Right renal pelvis (tissue), 4 donors: ENCODE measurements around the gene ADM2. TPM values are rescaled to one million over a fixed set of nuclear protein-coding genes. Genes with fewer than 3 reads are reported as not detected.

Source experiments
- DNase-seq, 4 donors: peaks; one replicate each; pipeline ENCODE4 v3.0.0-alpha.2; 2013; ENCODE audit warnings: low read depth in 4 of 4, low spot score in 3 of 4, missing footprints in 1 of 4
- polyA plus RNA-seq, 4 donors: library from polyadenylated mRNA; unstranded; fragments of 120-200 nt; gene quantifications; one replicate each; pipeline ENCODE4 v1.2.1, GENCODE V29; 2013; ENCODE audit not compliant: insufficient read length in 4 of 4

Gene ADM2
- polyA plus RNA-seq, 4 donors: 4.1 to 6.8 (median 5.4) TPM

DNA sequence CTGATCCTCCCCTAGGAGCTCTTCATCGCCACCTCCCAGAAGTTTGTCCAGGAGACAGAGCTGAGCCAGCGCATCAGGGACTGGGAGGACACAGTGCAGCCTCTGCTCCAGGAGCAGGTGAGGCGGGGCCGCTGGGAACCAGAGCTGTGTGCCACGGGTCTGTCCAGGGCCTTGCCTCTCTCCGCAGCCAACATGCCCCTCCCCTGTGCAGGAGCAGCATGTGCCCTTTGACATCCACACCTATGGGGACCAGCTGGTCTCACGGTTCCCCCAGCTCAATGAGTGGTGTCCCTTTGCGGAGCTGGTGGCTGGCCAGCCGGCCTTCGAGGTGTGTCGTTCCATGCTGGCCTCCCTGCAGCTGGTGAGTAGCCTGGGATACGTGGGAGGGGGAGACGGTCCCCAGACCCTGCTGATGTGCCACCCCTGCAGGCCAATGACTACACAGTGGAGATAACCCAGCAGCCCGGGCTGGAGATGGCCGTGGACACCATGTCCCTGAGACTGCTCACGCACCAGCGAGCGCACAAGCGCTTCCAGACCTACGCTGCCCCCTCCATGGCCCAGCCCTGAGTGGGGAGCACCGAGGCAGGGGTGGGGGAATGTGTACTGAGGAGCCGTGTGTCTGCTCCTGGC is 41.6 kb downstream of the ADM2 start:
- DNase-seq: no peak

- DNase-seq: no peak
Observed at GRCh38 chr22:50523458-50523805, 42.1 kb downstream of the ADM2 start.

DNA sequence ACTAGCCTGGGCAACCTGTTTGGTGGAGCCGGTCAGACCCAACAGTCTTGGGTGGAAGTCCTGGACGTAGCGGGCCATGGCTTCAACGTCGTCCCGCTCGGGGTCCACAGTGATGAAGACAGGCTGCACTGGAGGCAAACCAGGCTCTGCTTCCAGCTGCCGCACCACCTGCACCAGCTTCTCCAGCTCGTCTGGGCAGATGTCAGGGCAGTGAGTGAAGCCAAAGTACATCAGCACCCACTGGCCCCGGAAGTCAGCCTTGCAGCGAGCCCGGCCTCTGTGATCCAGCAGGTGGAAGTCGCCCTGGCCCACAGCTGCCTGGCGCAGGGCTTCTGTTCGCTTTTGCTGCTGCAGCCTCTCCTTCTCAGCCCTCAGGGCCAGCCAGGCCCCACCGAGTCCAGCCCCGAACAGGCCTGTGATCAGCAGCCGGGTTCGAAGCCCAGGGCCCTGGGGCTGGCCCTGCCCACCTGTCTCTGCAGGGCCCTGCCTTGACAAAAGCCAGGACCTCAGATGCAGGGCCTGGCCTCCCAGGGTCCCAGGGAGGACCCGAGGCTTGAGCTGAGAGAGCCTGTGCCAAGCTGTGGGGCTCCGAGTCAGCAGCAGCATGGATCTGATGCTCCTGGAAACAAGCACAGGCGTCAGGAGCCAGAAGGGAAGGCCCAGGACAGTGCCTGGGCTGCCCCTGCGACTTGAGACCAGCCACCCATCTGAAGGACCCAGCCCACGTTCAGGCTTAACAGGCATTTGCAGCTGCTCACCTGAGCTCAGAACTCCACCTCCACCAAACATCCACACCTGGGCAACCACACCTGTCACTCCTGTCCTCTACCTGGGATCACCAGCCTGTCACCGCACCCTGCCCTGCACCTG is 42.7 kb downstream of the ADM2 start:
- DNase-seq: no peak

DNA sequence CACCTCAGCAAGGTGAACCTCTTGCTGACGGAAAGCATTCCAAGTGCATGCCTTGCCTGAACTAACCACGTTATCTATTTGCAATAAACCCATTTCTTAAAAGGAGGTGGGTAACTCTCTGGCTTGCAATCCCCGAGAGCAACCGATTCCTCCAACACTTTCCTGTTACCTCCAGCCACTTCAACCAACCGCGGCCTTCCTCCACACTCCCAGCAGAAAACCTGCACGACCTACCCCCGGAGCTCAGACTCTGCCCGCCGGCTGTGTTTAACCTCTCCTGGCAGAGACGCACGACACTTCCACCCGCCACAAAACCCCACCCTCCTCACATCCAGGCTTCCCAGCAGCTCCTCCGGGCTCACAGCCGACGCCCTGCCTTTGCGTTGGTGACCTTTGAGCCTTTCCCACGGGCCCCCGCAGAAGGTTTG is 43.3 kb downstream of the ADM2 start:
- DNase-seq: no peak

DNA sequence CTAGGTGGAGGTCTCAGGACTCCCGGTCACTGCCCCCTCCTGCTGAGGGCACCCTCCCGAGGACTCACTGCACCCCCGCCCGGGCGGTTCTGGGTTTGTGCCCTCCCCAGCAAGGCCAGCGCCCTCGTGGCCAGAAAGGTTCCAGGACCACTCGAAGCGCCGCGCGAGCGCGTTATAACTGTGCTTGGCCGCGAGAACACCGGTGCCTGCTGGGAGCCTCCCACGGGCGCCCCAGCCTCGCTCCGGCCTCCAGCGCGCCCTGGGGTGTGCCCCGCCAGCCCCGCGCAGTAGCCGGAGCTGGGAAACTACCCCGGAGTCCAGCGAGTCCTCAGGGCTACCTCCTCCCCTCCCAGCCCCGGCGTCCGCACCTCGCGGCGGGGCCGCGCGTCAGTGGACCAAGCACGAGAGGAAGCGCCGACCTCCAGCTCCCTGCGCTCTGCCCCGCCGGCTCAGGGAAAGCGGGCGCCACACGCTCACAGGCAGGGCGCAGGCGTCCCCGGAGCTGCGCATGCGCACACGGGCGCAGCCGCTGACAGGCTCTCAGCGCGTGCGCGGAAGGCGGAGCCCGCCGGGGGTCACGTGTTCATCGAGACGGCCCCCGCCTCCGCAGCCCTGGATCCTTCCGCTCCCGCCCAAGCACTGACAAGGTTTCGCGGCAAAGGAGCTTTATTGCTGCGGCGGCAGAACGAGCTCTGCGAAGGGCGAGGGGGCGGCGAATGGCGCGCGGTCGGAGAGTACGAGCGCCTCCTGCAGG is 43.9 kb downstream of the ADM2 start, which contains the start of gene SCO2:
TSS of gene SCO2 (minus strand) at position 495 of the 754 bp plus-strand sequence. CDS start 1,187 bp downstream, outside the sequence.
- peak; percentile 96 to 97 (median 96) for DNase-seq

DNA sequence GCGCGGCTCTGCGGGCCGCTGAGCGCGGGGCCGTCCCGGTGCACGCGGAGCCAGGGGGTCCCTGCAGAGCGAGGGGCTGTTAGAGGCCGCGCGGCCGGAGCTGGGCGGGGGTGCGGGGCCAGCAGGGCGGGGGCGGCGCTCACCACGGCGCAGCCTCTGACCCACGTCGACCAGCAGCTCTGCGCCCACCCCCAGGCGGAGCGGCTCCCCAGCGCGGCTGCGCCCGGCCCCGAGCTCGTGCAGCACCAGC is 44.4 kb downstream of the ADM2 start:
- DNase-seq: no peak

- no peak for DNase-seq
Observed at GRCh38 chr22:50526108-50526833, 44.9 kb downstream of the ADM2 start.

DNA sequence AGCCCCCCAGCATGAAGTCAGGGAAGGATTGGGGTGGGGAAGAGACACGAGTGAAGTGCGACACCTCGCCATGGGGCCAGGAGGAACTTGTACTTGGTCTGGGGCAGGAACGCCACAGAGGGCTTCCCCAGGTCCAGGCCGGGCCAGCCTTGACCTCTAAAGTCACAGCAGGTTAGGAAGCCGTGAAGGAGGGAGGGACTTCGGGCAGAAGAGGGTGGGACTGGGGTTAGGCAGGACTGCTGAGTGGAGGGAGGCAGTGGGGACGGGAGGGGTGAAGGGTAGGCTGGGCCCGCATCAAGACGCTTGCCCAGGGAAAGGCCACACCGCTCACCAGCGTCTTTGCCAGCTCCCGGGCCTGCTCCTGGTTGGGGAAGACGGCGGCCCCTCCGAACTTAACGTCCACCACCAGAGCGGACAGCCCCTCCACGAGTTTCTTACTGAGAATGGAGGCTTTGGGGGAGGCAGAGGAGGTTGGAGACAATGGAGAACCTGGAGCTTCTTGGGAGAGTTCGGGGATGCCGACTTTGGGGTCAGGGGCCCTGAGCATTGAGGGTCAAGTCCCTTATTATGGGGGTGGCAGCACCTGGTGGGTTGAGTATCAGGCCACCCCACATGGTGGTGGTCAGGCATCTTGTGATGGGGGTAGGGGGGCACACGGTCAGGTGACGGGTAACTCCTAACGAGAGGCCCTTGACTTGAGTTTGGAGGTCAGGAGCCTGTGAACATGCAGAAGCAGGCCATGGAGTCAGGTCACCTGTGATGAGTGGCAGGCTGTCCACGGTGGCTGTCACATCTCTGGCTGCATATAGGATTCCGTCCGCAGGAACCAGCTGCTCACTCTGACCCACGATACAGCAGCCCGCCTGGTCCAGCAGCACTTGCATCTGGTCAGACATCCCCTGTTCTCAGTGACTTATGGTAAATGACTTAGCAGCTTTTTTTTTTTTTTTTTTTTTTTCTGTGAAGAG is 45.8 kb downstream of the ADM2 start:
- no peak for DNase-seq

DNA sequence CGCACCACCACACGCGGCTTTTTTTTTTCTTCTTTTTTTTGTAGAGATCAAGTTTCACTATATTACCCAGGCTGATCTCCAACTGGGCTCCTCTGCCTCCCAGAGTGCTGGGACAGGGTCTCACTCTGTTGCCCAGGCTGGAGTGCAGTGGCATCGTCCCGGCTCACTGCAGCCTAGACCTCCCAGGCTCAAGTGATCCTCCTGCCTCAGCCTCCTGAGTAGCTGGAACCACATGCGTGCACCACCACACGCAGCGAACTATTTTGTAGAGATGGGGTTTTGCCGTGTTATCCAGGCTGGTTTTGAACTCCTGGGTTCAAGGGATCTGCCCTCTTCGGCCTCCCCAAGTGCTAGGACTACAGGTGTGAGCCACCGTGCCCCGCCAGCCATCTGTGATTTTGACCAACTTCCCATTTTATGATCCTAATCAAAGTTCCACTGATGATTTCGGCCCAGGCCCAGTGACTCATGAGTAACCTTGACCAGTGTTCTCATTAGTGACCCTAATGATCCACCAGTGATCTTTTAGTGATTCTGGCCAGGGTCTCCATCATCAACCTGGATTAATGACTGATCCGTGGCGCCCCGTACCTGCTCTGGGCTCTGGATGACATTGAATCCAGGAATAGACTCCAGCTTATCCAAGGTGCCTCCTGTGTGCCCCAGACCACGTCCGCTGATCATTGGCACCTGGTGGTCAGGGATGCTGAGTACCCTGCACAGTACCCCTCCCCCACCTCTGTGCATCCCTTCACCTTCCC is 46.8 kb downstream of the ADM2 start:
- no peak for DNase-seq

- no peak for DNase-seq
Observed at GRCh38 chr22:50528682-50529415, 47.5 kb downstream of the ADM2 start.

GRCh38 chr22:50529416-50529896 is 48.1 kb downstream of the ADM2 start:
- no peak for DNase-seq

GRCh38 chr22:50529897-50530579 is 48.7 kb downstream of the ADM2 start, which contains the start of gene TYMP:
Gene TYMP (minus strand): TSS chr22:50530012. CDS start chr22:50529709, 303 bp downstream.
- no peak for DNase-seq

- DNase-seq: no peak
Observed at GRCh38 chr22:50530580-50530876, 49.2 kb downstream of the ADM2 start.

- no peak for DNase-seq
Observed at GRCh38 chr22:50530877-50531545, 49.7 kb downstream of the ADM2 start.

DNA sequence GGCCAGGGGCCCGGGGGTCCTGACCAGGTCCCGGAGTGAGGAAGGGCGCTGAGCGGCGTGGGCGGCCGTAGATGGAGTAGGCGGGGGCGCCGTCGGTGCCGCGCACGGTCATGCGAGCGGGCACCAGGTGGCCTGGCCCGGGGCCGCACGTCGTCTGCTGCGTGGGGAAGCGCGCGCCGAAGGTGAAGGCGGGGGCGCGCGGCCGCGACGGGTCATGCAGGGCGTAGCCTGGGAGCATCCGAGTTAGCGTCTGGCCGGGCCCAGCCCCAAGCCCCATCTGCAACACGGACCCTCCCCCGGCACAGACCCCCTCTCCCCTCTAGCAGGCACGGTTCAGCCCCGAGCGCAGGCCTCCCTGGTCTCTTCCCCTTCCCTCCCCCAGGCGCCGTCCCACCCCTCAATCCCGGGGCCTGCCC is 50.2 kb downstream of the ADM2 start:
- no peak for DNase-seq

- no peak for DNase-seq
Observed at GRCh38 chr22:50531962-50532674, 50.8 kb downstream of the ADM2 start.
